PC-9 (cell line): ENCODE measurements around the gene SYT1. TPM values are rescaled to one million over a fixed set of nuclear protein-coding genes. Genes with fewer than 3 reads are reported as not detected.

Experiments
- BruUV-seq: library from RNA; stranded (reverse); fragments of 400-500 nt; replicated peaks from 2 replicates; lab custom pipeline; 2021; lab: Mats Ljungman, UMichigan
- CTCF ChIA-PET: fragments of 300-600 bp; sonication (Branson Sonifier 250); formaldehyde crosslinking; loops from one replicate; lab custom pipeline; 2022; ENCODE audit warnings: antibody characterized with exemption; lab: Charles Lee
- POLR2A ChIA-PET: fragments of 300-600 bp; sonication (Branson Sonifier 250); formaldehyde crosslinking; loops from one replicate; lab custom pipeline; 2022; ENCODE audit warnings: antibody characterized with exemption; ENCODE audit not compliant: unreplicated experiment; lab: Charles Lee
- DNase-seq, 2 experiments: peaks; one replicate each; pipeline versions ENCODE4 v3.0.0 to v3.0.0-alpha.2; 2015 to 2022; ENCODE audit warnings: mixed read lengths in 1 of 2
- H2AFZ ChIP-seq: fragments of 200-600 bp; sonication (generic); 2 replicates; pipeline ENCODE4 v1.8.1; 2017; ENCODE audit warnings: antibody characterized with exemption
- H3F3A ChIP-seq: fragments of 200-600 bp; sonication (generic); 2 replicates; pipeline ENCODE4 v1.8.1; 2017; ENCODE audit warnings: antibody characterized with exemption, mild to moderate bottlenecking, low read depth; ENCODE audit not compliant: insufficient read depth
- H3K27ac ChIP-seq: fragments of 200-600 bp; sonication (generic); 2 replicates; pipeline ENCODE4 v1.6.1; 2016; ENCODE audit warnings: mixed run types
- H3K27me3 ChIP-seq: fragments of 200-600 bp; sonication (generic); 2 replicates; pipeline ENCODE4 v1.6.1; 2016; ENCODE audit warnings: low read depth, mixed run types; ENCODE audit not compliant: insufficient read depth
- H3K36me3 ChIP-seq: fragments of 200-600 bp; sonication (generic); 2 replicates; pipeline ENCODE4 v1.6.1; 2016; ENCODE audit warnings: low read depth, mixed run types
- H3K4me1 ChIP-seq: fragments of 200-600 bp; sonication (generic); replicated peaks from 2 replicates; pipeline ENCODE4 v1.6.1; 2016; ENCODE audit warnings: mixed run types; ENCODE audit not compliant: insufficient read depth
- H3K4me2 ChIP-seq: fragments of 200-600 bp; sonication (generic); 2 replicates; pipeline ENCODE4 v1.6.1; 2017; ENCODE audit warnings: mixed run types
- H3K4me3 ChIP-seq: fragments of 200-600 bp; sonication (generic); 2 replicates; pipeline ENCODE4 v1.6.1; 2016; ENCODE audit warnings: mixed run types
- H3K79me2 ChIP-seq: fragments of 200-600 bp; sonication (generic); 2 replicates; pipeline ENCODE4 v1.6.1; 2017; ENCODE audit warnings: low read depth, mixed run types
- H3K9me2 ChIP-seq: fragments of 200-600 bp; sonication (generic); 2 replicates; pipeline ENCODE4 v1.8.1; 2017; ENCODE audit warnings: mild to moderate bottlenecking; ENCODE audit not compliant: insufficient read depth
- H3K9me3 ChIP-seq: fragments of 200-600 bp; sonication (generic); 2 replicates; pipeline ENCODE4 v1.8.1; 2016; ENCODE audit warnings: low read depth; ENCODE audit not compliant: insufficient read depth
- H4K20me1 ChIP-seq: fragments of 200-600 bp; sonication (generic); 2 replicates; pipeline ENCODE4 v1.8.1; 2017; ENCODE audit not compliant: insufficient read depth
- EZH2 ChIP-seq: fragments of 200-600 bp; sonication (generic); IDR thresholded peaks from 2 replicates; pipeline ENCODE4 v1.8.0; 2017; ENCODE audit warnings: antibody characterized with exemption, low read depth
- intact Hi-C: fragments of 100-400 bp; cut with micrococcal nuclease; formaldehyde crosslinking; loops from one replicate; pipeline ENCODE4 v1.10.0; 2022; ENCODE audit not compliant: unreplicated experiment
- total RNA-seq: library from RNA; stranded (reverse); gene quantifications from 2 replicates; pipeline ENCODE4 v1.2.3, GENCODE V29; 2021
- TF ChIP-seq, protein P1 (sequence below): fragments of 200-600 bp; sonication (generic); conservative IDR thresholded peaks from 2 replicates; pipeline ENCODE4 v1.6.1; 2017; ENCODE audit warnings: mixed run types, antibody characterized with exemption, mild to moderate bottlenecking, moderate library complexity

Gene SYT1
- total RNA-seq, 1 experiment from 2014 or later = 1.2 TPM

GRCh38 chr12:78880078-78880477 is 15.5 kb downstream of the SYT1 start:
- no peaks in the 10 kb centered on the region for H3K9me2 ChIP-seq
- CTCF ChIA-PET = no interaction called here
- no peaks in the 10 kb centered on the region for H3K79me2 ChIP-seq
- no peak for DNase-seq
- POLR2A ChIA-PET = no interaction called here
- no peak overlapping the region for H3K4me3 ChIP-seq
- no peaks in the 10 kb centered on the region for H3K9me3 ChIP-seq
- no peak overlapping the region for H3K4me2 ChIP-seq
- no peak overlapping the region for H2AFZ ChIP-seq
- H3F3A ChIP-seq = no peaks in the 10 kb centered on the region
- TF ChIP-seq, protein P1, sequence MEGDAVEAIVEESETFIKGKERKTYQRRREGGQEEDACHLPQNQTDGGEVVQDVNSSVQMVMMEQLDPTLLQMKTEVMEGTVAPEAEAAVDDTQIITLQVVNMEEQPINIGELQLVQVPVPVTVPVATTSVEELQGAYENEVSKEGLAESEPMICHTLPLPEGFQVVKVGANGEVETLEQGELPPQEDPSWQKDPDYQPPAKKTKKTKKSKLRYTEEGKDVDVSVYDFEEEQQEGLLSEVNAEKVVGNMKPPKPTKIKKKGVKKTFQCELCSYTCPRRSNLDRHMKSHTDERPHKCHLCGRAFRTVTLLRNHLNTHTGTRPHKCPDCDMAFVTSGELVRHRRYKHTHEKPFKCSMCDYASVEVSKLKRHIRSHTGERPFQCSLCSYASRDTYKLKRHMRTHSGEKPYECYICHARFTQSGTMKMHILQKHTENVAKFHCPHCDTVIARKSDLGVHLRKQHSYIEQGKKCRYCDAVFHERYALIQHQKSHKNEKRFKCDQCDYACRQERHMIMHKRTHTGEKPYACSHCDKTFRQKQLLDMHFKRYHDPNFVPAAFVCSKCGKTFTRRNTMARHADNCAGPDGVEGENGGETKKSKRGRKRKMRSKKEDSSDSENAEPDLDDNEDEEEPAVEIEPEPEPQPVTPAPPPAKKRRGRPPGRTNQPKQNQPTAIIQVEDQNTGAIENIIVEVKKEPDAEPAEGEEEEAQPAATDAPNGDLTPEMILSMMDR = no peak
- no peak for TF ChIP-seq EZH2
- H3K4me1 ChIP-seq = no peaks in the 10 kb centered on the region
- H4K20me1 ChIP-seq = no peaks in the 10 kb centered on the region
- intact Hi-C loops = no loop called here
- BruUV-seq = no TSS peak
- no peaks in the 10 kb centered on the region for H3K36me3 ChIP-seq
- H3K27ac ChIP-seq = no peak overlapping the region
- no peaks in the 10 kb centered on the region for H3K27me3 ChIP-seq

DNA sequence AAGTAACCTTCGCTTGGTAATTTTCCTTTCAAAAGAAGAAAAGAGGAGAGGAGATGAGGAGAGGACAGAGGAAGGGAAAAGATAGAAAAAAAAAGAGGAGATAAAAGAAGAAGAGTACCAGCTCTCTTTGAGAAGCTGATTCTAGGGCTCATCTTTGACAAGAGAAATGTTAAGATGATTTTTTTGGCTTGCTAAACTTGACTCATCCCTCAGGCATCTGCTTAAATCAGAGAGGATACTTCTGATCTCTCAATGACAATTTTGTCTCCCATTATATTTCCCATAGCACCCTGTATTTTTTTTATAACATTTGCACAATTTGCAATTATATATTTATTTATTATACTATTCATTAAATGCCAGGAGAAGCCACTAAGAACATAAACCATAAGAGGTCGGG is 17.1 kb downstream of the SYT1 start:
- no peak for DNase-seq
- TF ChIP-seq, protein P1 = no peak
- no peak for TF ChIP-seq EZH2
- Histone ChIP-seq H2AFZ (no peak overlapping the region), H3K27ac (no peak overlapping the region), H3K9me2 (no peaks in the 10 kb centered on the region), H4K20me1 (no peaks in the 10 kb centered on the region), H3K9me3 (0 out of 2 replicates have a peak, but pooled peaks cover 3% of the 10 kb centered on the region), H3K4me3 (no peak overlapping the region), H3F3A (no peaks in the 10 kb centered on the region), H3K4me1 (no peaks in the 10 kb centered on the region), H3K79me2 (no peaks in the 10 kb centered on the region), H3K27me3 (no peaks in the 10 kb centered on the region), H3K36me3 (no peaks in the 10 kb centered on the region), H3K4me2 (no peak overlapping the region)
- BruUV-seq = no TSS peak
- intact Hi-C loops = no loop called here
- POLR2A ChIA-PET = no interaction called here
- CTCF ChIA-PET = no interaction called here

DNA sequence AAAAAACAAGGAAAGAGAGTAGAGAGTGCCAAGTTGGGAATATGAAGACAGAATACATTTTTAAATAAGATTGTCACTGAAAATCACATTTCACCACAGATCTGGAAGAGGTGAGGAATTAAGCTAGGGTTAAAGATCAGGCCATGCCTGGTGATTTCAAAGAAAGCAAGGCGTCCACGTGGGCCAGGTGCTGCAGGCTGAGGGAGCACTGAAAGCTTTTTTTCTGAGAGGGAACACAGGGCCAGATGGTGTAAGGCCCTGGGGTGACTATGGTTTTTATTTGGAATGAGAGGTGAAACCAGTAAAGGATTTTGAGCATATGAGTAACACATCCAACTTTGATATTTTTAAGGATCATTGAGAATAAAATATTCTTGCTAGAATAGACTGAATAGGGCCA is 20.9 kb downstream of the SYT1 start:
- CTCF ChIA-PET = no interaction called here
- H3F3A ChIP-seq = no peaks in the 10 kb centered on the region
- intact Hi-C loops = no loop called here
- no peaks in the 10 kb centered on the region for H3K9me2 ChIP-seq
- peaks cover 3% of the 10 kb centered on the region; the same call in 1 of the 2 replicates for H3K9me3 ChIP-seq
- BruUV-seq = no TSS peak
- no peaks in the 10 kb centered on the region for H4K20me1 ChIP-seq
- no peaks in the 10 kb centered on the region for H3K79me2 ChIP-seq
- POLR2A ChIA-PET = interaction anchor here (0.6 kb wide), 1 partner anchor 11 kb away, joined by 4 read pairs; no protein-coding TSS in a partner anchor
- no peak overlapping the region for H2AFZ ChIP-seq
- TF ChIP-seq, protein P1 = no peak
- TF ChIP-seq EZH2 = no peak
- no peak overlapping the region for H3K4me2 ChIP-seq
- no peaks in the 10 kb centered on the region for H3K27me3 ChIP-seq
- no peaks in the 10 kb centered on the region for H3K36me3 ChIP-seq
- no peak overlapping the region for H3K27ac ChIP-seq
- no peak for DNase-seq
- no peak overlapping the region for H3K4me3 ChIP-seq
- no peaks in the 10 kb centered on the region; the same call in 1 of the 2 replicates for H3K4me1 ChIP-seq
